Mammary epithelial cell (primary cell): ENCODE measurements around the gene MYLK.

Experiments
- CTCF ChIP-seq, 2 donors: IDR thresholded peaks in 1 of 2; conservative IDR thresholded peaks in 1 of 2; 2 replicates each; pipeline ENCODE4 v1.5.1; 2011 to 2012; ENCODE audit warnings: inconsistent platforms in 2 of 2, low read length in 2 of 2, mild to moderate bottlenecking in 2 of 2, control low read depth in 1 of 2, low read depth in 1 of 2; ENCODE audit not compliant: insufficient read depth in 1 of 2; ENCODE audit errors: extremely low read depth in 1 of 2
- EZH2 ChIP-seq: IDR thresholded peaks from 2 replicates; pipeline ENCODE4 v1.6.1; 2012; ENCODE audit warnings: low read length, inconsistent platforms, borderline replicate concordance

GRCh38 chr3:123716411-123716810 lies 167.7 kb downstream of the MYLK start:
- TF ChIP-seq CTCF (conservative IDR thresholded peaks at IDR 0.05 in 1 of 2, IDR thresholded peaks at IDR 0.05 in 1 of 2; ENCODE audit: extremely low read depth in 1 of 2, insufficient read depth in 1 of 2, low read depth in 1 of 2, low read length in 2 of 2) (no peak), EZH2 (no peak)
